Erythroblast (primary cell): ENCODE measurements around the gene MAST3.

Experiments used
- GATA1 ChIP-seq: IDR thresholded peaks from 2 replicates; pipeline ENCODE4 v1.6.1; 2011; ENCODE audit warnings: low read depth, mild to moderate bottlenecking, control low read depth, low read length, moderate library complexity
- POLR2A ChIP-seq: IDR thresholded peaks from 2 replicates; pipeline ENCODE4 v1.6.1; 2011; ENCODE audit warnings: mild to moderate bottlenecking, low read length

DNA sequence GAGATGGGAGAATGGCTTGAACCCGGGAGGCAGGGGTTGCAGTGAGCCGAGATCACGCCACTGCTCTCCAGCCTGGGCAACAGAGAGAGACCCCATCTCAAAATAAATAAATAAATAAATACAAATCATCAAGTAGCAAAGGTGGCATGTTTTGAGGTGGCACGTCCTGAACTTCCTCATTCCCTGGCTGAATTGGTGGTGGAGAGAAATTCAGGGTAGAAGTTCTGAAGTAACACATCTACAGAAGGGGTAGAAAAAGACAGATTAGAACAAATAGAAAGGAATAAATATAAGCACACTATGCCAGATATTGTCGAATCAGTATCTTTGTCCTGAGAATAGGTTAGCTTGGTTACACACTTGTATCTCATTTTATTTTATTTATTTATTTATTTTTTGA is 82.4 kb downstream of the MAST3 start:
- TF ChIP-seq POLR2A (no peak), GATA1 (no peak)
